Activated CD4-positive, alpha-beta T cell treated with anti-CD3 and anti-CD28 coated beads, Interleukin-2, amount 50 U/mL, for 4 hours (primary cell): ENCODE data around the gene ITGB7.

Experiments used
- DNase-seq, 2 experiments: peaks; one replicate each; pipeline ENCODE4 v3.0.0-alpha.2; 2020

ITGB7 gene

GRCh38 chr12:53231671-53231920 lies 24.5 kb upstream of the ITGB7 start:
- no peak for DNase-seq

- DNase-seq: no peak
Observed at GRCh38 chr12:53230108-53230845, 23.2 kb upstream of the ITGB7 start.

GRCh38 chr12:53229454-53229853 lies 22.4 kb upstream of the ITGB7 start:
- no peak for DNase-seq

DNA sequence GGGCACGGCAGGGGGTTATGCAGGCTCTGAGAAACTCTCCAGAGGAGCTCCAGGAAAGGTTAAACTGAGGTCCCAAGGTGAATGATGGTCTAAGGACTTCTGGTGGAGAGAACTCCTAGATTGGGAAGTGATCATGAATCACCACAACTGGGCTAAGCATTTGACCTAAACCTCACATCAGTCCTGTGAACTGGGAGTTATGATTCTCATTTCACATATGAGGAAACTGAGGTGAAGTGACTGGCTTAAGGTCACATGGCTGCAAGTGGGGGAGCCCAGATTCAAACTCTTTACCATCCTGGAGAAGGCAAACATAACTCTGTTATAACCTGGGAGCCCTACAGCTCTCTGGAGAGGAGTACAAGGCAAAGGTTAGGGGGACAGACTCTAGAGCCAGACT lies 20.8 kb upstream of the ITGB7 start:
- no peak for DNase-seq

DNA sequence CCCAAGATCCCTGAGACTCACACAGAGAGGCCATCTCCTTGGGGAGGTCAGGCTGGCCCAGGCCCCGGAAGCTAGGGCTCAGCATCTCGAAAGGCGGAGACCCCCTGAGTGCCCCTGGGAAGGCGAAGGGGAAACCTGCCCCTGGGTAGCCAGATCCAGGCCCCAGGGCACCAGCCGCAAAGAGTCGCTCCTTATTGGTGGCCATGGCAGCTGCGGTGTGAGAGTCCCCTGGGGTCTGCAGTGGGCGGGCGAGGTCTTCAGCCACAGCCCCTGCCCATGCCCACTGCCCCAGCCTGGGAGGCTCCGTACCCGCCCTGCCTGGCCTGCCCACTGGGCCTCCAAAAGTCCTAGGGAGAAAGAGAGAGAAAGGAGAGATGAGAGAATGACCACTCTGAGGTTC lies 20.3 kb upstream of the ITGB7 start:
- DNase-seq: no peak

DNA sequence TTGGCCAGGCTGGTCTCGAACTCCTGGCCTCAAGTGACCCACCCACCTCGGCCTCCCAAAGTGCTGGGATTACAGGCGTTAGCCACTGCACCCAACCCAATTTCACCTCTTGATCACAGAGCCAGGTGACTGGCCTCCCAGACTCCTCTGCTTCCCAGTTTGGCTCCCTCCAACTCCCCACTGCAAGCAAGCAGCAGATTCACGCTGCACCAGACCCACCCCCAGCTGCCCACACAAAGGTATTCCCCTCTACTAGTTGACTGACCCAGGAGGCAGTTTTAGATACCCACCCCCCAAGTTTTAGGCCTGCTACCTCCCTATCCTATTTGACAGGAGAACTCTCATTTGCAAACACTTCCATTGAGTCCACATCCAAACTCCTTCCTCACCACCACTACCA lies 19.8 kb upstream of the ITGB7 start:
- no peak for DNase-seq

GRCh38 chr12:53225635-53226424 lies 18.8 kb upstream of the ITGB7 start:
- no peak for DNase-seq

DNA sequence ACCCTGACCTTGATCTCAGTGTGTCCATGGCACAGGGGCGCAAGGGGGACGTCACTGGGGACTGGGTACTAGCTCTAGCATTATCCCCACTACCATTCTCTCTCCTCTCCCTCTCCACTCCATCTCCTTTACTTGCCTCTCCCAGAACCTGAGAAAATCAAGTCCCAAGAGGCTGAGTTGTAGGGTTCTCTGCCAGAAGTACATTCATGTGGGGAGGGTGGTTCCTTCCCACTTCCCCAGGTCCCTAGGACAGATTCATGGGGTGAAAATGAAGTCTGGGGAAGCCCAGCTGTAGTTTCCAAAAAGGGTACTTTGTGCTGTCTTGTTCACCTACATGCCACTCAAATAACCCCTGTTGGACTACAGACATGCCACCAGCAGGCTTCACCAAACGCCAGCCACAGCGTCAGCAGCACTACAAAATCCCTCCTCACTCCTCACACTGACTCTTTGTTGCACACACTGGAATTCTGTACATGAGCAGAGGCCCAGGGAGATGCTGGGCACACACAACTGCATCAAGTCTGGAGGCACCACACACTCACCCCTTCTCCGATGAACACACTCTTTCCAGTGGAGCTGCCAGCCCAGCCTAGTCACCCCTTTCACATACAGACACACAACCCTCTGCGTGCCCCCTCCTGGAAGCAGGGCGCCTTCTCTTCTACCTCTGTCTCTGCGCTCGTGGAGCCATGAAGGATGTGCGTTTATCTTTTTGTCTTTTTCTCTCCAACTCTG lies 18.0 kb upstream of the ITGB7 start:
- DNase-seq: no peak

DNA sequence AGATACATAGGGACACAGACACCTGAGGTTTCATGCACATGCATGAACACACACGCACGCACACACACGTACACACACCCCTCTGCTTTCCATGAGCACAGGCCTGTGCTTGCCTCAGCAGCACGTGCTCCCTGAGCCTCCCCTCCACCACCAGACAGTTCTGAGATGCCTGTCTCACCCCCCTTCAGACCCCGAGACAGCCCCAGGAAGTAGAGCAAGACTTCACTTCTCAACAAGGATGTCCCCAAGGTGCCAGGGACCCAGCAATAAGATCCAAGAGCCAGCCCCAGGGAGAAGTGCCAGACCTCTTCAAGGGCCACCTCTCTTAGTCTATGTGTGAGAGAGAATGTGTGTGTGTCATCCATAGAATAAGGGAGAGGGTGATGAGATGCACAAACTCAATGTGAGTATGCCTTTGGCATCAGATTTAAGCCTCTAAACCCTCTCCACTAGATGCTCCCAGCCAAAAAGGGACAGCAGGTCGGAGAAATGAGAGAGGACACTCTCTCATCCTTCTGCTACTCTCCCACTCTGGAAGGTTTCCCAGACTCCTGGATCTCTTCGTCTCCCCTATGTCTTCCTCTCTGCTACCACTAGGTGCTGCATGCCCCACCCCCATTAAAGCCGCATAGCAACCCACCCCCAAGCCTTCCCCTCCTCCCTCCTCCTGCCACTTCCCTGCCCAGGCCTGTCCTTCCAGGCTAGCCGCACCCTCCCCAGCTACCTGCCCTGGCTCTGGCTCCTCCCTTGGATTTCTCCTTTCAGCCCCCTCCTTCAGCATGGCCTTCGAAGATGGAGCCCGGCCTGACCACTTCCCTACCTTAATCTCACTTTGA lies 17.2 kb upstream of the ITGB7 start:
- no peak for DNase-seq

DNA sequence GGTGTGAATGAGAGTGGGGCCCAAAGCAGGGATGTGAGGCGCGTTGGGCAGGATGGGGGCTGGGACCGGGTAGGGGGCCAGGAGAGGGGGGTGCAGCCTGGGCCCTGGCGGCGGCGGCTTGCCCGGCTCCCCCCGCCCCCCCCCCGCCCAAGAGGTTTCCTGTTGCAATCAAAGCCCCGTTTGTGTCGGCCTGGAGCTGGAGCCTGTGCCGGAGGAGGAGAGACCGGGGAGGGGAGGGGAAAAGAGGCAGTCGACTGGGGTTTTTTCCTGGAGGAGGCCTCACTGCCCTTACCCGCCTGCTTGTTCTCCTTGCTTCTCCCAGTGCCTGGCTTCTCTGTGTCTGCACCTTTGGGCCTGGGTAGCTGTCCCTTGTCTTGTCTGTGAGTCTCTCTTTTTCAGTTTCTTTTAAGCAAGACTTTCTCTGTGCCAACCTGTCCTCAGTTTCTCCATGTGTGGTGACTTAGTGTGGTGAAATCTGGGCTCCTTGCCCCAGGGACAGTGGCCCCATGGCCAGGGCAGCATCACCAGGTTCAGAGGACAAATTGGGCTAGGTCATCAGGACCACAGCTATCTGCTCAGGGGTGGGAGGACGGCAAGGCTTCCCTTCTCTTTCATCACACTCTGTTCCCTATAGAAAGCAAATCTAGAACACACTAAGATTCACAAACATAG lies 16.5 kb upstream of the ITGB7 start:
- DNase-seq: no peak

- DNase-seq: no peak
Observed at GRCh38 chr12:53222806-53223261, 15.8 kb upstream of the ITGB7 start.

GRCh38 chr12:53222170-53222721 lies 15.2 kb upstream of the ITGB7 start:
- DNase-seq: no peak

DNA sequence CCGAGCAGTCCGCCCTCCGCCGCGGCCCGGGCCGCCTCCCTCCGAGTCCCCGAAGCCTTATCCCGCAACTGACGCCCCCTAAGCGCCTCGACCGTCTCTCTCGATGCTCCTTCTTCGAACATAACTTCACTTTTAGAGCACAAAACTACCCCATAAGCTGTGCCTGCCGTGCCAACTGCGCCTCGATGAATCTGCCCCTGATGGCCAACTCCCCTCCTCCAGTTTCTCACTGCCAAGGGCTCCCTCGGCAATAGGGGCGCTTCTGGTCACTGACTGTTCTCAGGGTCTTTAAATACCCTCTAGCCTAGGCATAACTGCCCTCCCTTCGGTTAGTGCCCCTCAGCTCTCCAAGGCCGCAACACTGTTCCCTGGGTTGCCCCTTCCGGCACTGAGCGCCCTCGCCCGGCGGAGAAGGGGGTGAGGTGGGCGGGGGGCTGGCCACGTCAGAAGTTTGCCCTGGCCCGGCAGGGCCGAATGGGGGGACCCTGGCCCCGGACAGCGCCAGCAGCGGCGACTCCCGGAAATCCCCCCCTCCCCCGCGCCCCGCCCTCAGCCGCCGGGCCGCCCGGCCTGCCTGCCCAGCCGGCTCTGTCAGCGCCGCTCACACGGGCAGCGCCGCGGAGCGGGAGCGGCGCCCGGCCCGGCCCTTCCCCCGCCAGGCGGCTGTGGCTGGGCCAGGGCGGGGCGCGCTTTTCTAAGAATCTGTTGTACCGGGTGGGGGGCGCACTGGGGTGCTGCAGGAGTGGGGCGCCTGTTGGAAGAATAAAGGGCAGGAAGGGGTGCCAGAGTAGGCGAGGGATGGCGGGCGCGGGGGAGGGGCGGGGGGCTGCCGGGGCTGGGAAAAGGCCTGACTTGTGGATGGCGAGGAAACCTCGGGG lies 14.4 kb upstream of the ITGB7 start:
- no peak for DNase-seq

GRCh38 chr12:53220694-53221202 lies 13.7 kb upstream of the ITGB7 start:
- peak; percentile 59 to 63 for DNase-seq

DNA sequence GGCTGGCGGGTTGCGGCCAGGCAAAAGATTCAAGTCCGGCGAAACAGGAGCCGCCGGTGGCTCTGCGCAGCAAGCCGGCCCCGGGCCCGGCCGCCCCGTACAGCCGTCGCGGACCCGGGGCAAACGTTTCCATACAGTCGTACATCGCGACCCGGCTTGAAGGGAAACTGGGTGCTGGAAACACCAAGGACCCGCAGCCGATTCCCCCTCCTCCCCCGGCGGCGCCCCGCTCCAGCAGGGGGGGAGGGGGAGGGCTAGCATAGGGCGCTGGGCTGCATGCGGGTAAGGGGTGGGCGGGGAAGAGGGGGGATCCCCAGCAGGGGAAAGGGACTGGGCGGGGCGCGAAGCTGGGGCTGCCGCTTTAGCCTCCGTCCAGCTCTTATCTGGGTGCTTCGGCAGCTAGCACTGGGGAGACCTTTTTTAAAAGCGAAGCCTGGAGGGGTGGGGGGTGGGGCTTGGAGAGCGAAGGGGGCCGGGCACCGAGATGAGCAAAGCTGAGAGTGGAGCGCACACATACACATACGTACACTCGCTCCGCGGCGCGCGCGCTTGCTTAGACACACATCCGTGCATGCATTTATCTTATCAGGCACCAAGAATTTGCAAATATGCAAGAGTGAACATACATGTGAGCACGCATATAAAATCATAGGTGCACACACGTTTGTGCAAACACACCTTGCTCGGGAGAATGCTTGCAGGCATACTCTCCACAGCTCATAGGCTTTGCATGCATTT lies 13.1 kb upstream of the ITGB7 start:
- peak; percentile 69 to 70 for DNase-seq

DNA sequence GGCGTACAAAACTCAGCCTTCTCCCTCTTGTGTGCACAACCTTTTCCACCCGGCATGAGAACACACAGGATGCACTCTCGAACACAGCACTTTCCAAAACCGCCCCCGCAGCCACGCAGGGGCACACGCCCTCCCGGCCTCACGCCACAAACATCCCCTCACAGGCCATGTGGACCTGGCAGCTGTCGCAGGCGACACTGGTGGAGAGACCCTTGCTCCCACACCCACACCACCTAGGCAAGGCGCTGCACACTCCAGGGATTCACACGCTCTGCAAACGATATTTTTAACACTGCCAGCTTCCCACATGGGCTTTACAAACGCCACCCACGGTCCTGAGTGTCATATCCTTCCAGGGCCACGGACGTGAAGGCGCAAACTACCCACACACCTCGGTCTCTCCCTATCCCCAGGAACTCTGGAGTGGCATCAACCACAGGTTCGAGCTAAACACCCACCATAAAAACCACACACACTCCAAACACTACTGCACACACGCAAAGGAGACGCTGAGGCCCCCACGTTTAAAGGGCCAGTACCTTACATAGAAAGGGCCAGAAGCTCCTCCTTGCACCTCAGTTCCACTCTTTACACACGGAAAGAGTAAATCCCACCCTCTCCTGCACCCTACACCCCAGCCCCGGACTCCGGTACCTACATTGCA lies 12.4 kb upstream of the ITGB7 start:
- DNase-seq: peak; percentile 54 to 63

DNA sequence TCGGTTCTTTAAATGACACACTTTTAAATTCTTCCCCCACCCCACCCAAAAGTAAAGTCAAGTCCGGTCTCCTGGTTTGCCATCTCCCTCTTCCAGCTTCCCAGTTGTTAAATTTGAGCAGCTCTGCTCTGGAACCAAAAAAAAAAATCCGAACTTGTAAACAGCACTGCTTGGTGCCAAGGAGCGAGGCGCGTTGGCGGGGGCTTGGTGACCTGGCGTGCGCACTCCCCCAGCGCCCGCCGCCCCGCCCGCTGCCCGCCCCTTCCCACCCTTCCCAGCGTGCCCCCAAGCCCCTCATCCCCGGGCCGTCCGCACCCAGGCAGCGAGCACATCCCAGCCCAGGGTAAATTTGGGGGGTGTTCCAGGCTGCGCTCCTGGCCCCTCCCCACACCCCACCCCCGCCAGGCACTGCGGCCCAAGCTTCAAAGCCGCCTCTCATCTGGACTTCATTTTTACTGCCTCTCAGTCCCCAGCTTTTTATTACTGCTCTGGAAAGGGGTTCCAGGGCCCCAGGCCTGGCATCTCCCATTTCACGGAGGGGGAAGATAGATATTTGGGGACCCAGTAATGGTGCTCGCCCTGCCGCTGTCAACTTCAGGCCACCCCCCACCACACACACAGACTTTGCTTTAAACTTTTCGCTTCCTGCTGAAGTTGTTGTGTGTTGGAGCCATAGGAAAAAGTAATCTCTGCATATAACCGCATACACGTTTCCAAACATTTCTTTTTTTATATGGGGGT lies 11.7 kb upstream of the ITGB7 start:
- no peak for DNase-seq

DNA sequence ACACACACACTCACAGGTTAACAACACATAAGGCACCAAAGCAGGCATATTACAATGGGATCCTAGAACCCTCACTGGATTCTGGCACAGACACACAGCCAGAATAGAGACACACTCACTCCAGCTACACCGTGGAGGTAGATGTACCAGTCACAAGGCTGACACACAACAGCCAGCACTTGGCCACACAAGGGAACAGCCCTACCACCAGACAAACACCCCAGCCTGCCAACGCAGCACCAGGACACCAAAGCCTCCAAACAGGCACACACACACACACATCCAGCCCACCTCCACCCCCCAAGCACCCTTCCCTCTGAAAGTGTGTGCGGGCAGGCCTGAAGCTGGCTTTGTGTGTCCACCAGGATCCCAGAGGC lies 10.9 kb upstream of the ITGB7 start:
- DNase-seq: no peak
